ENCODE results near the gene TMEM131L. TPM values are rescaled to one million over a fixed set of nuclear protein-coding genes. Genes with fewer than 3 reads are reported as not detected.

The TMEM131L gene
- total RNA-seq, 3 donors from 2014 or later (not counting 1 experiment from before 2014, with no cell fraction given): 67.8 to 105 (median 71.1) TPM

DNA sequence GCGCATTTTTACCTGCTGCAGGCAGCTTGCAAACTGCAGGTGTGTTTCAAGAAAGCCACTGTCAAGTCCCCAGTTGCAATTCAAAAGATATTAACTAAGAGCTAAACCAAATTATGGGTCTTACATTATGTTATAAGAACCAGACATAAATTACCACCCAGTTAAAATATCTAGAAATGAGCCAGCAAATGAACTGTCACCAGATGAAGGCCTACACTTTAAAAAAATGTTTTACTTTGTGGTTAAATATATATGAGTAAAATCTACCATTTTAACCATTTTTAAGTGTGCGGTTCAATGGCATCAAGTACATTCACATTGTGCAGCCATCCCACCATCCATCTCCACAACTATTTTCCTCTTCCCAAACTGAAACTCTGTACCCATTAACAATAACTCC, 32.0 kb upstream of the TMEM131L start:
- H3K27ac ChIP-seq (ENCODE audit: low read length): no peak overlapping the region
- H3K9me3 Mint-ChIP-seq: peaks cover 3 to 4% of the 10 kb centered on the region in 2 donors

DNA sequence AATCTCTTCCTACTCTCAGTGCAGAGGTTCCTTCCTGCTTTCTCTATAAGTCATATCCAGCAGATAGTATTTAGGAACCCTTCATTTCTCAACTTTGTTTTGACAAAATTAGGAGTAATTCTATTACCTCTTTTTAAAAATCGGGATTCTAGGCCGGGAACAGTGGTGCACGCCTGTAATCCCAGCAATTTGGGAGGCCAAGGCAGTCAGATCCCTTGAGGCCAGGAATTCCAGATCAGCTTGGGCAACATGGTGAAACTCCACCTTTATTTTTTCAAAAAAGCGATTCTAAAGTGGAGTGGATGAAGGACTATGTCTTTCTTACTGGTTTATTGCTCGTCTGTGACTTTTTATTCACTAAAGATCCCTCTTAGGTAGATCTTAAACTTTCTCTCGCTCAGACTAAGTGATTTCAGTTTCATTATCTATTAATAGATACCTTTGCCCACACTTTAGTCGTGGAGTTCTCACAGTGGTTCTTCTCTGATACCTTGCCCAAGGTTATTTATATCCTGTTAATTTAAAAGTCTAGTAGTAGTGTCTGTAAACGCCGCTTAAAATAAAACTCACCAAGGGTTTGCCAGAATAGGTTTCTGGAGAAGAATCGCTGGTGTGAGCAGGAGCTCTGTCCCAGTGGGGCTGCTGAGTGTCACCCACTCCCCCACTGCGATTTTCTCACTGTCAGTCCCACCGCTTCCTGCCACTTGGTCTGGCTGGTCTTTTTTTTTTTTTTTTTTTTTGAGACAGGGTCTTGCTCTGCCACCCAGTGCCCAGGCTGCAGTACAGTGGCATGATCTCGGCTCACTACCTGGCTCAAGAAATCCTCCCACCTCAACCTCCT, 27.0 kb upstream of the TMEM131L start:
- Histone ChIP-seq H3K36me3 (ENCODE audit: control insufficient read depth, insufficient read depth, low read length) (no peaks in the 10 kb centered on the region), H3K4me3 (ENCODE audit: low read length) (peak overlapping the region; percentile 51), H3K27ac (ENCODE audit: low read length) (peak overlapping the region; percentile 98), H3K4me1 (ENCODE audit: control insufficient read depth, insufficient read depth, low read length) (peaks cover 30% of the 10 kb centered on the region), H3K27me3 (ENCODE audit: control insufficient read depth, insufficient read depth, low read length) (no peaks in the 10 kb centered on the region), H3K9me3 (ENCODE audit: control insufficient read depth, insufficient read depth, low read length) (no peaks in the 10 kb centered on the region)
- H3K9me3 Mint-ChIP-seq: no peaks in the 10 kb centered on the region
- H3K4me1 Mint-ChIP-seq: peaks cover 19 to 20% of the 10 kb centered on the region in 2 donors
- WGBS (ENCODE audit: insufficient coverage): 18% methylated on average over 12 of the region's 13 CpGs
- H3K4me3 Mint-ChIP-seq: peak overlapping the region; percentile 89
- peak; percentile 86 to 92 (median 87) for ATAC-seq
- H3K27ac Mint-ChIP-seq: peak overlapping the region; percentile 90 to 92
- intact Hi-C loops (cut with micrococcal nuclease): loop anchor here (2.0 to 5.0 kb wide), 3 partner anchors 26 to 83 kb away; no protein-coding TSS in a partner anchor
- peak; percentile 38 to 66 for DNase-seq
- no peaks in the 10 kb centered on the region for H3K27me3 Mint-ChIP-seq (ENCODE audit: low read depth in 2 of 2)
- TF ChIP-seq, protein P1, sequence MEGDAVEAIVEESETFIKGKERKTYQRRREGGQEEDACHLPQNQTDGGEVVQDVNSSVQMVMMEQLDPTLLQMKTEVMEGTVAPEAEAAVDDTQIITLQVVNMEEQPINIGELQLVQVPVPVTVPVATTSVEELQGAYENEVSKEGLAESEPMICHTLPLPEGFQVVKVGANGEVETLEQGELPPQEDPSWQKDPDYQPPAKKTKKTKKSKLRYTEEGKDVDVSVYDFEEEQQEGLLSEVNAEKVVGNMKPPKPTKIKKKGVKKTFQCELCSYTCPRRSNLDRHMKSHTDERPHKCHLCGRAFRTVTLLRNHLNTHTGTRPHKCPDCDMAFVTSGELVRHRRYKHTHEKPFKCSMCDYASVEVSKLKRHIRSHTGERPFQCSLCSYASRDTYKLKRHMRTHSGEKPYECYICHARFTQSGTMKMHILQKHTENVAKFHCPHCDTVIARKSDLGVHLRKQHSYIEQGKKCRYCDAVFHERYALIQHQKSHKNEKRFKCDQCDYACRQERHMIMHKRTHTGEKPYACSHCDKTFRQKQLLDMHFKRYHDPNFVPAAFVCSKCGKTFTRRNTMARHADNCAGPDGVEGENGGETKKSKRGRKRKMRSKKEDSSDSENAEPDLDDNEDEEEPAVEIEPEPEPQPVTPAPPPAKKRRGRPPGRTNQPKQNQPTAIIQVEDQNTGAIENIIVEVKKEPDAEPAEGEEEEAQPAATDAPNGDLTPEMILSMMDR (IDR thresholded peaks at IDR 0.05): no peak
- H3K36me3 Mint-ChIP-seq: no peaks in the 10 kb centered on the region

More for the DNA sequence above, 32.0 kb upstream of the TMEM131L start:
- Histone ChIP-seq H3K9me3 (ENCODE audit: control insufficient read depth, insufficient read depth, low read length) (peaks cover 6% of the 10 kb centered on the region), H3K4me3 (ENCODE audit: low read length) (no peak overlapping the region), H3K4me1 (ENCODE audit: control insufficient read depth, insufficient read depth, low read length) (peaks cover 37% of the 10 kb centered on the region), H3K36me3 (ENCODE audit: control insufficient read depth, insufficient read depth, low read length) (no peaks in the 10 kb centered on the region), H3K27me3 (ENCODE audit: control insufficient read depth, insufficient read depth, low read length) (no peaks in the 10 kb centered on the region)
- H3K4me1 Mint-ChIP-seq: peaks cover 21 to 24% of the 10 kb centered on the region in 2 donors
- intact Hi-C loops (cut with micrococcal nuclease): no loop called here
- DNase-seq (no peak), ATAC-seq (no peak)
- 60% methylated on average over 2 of the region's 2 CpGs for WGBS (ENCODE audit: insufficient coverage)
- no peaks in the 10 kb centered on the region for H3K27me3 Mint-ChIP-seq (ENCODE audit: low read depth in 2 of 2)
- H3K36me3 Mint-ChIP-seq: peaks cover 6% of the 10 kb centered on the region
- H3K27ac Mint-ChIP-seq: peak overlapping the region; percentile 85 to 98
- TF ChIP-seq, protein P1 (IDR thresholded peaks at IDR 0.05): no peak
- no peak overlapping the region for H3K4me3 Mint-ChIP-seq

DNA sequence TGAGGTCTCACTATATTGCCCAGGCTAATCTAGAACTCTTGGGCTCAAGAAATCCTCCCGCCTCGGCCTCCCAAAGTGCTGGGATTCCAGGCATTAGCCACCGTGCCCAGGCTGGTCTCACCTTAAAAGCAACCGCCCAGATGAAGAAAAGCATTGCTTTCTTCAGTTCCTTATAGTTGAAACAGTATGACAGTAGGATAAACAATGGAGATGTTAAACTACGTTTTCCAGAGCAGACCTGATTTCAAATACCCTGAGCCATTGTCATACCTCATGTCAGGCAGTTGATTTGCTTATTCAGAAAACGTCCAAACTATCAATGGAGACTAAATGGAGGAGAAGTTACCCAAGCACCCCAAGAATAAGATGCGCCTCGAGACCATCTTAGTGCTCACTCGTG, 26.3 kb upstream of the TMEM131L start:
- DNase-seq (no peak), ATAC-seq (no peak)
- Mint-ChIP-seq H3K4me1 (peaks cover 19 to 20% of the 10 kb centered on the region in 2 donors), H3K4me3 (peak overlapping the region; percentile 89), H3K27me3 (ENCODE audit: low read depth in 2 of 2) (no peaks in the 10 kb centered on the region), H3K36me3 (no peaks in the 10 kb centered on the region), H3K9me3 (no peaks in the 10 kb centered on the region), H3K27ac (peak overlapping the region; percentile 90 to 92)
- 82% methylated on average over 9 of the region's 9 CpGs for WGBS (ENCODE audit: insufficient coverage)
- intact Hi-C loops (cut with micrococcal nuclease): loop anchor here (2.0 to 5.0 kb wide), 3 partner anchors 25 to 82 kb away; no protein-coding TSS in a partner anchor
- H3K36me3 ChIP-seq (ENCODE audit: control insufficient read depth, insufficient read depth, low read length): no peaks in the 10 kb centered on the region
- no peaks in the 10 kb centered on the region for H3K9me3 ChIP-seq (ENCODE audit: control insufficient read depth, insufficient read depth, low read length)
- no peaks in the 10 kb centered on the region for H3K27me3 ChIP-seq (ENCODE audit: control insufficient read depth, insufficient read depth, low read length)
- H3K4me1 ChIP-seq (ENCODE audit: control insufficient read depth, insufficient read depth, low read length): peaks cover 28% of the 10 kb centered on the region
- H3K27ac ChIP-seq (ENCODE audit: low read length): peak overlapping the region; percentile 98
- TF ChIP-seq, protein P1 (IDR thresholded peaks at IDR 0.05): no peak
- H3K4me3 ChIP-seq (ENCODE audit: low read length): no peak overlapping the region
